Dedifferentiated amniotic fluid mesenchymal stem cell (primary cell): ENCODE data around the gene LLGL2.

ENCODE experiments used
- DNase-seq: peaks from one replicate; pipeline ENCODE4 v3.0.0-alpha.2; 2016; ENCODE audit errors: extremely low spot score

Gene LLGL2

DNA sequence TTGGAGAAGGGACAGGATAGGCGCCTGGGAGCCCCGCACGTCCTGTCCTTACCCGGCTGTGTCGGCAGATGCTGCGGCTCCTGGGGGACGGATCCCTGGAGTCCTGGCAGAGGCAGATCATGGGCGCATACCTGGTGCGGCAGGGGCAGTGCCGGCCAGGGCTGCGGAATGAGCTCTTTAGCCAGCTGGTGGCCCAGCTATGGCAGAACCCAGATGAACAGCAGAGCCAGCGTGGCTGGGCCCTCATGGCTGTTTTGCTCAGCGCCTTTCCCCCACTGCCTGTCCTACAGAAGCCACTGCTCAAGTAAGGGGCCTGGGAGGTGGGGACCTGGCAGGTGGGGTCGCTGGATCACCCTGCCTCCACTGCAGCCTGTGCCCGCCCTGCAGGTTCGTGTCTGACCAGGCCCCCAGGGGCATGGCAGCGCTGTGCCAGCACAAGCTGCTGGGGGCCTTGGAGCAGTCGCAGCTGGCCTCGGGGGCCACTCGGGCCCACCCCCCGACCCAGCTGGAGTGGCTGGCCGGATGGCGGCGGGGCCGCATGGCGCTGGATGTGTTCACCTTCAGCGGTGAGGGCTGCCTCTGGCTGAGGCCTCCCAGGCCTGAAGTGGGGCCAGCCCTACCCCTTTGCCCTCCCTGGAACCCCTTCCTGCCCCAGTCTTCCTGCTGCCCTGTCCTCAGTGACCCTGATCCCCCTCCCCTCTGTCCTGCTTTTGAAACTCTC, 87.6 kb downstream of the LLGL2 start:
- no peak for DNase-seq

DNA sequence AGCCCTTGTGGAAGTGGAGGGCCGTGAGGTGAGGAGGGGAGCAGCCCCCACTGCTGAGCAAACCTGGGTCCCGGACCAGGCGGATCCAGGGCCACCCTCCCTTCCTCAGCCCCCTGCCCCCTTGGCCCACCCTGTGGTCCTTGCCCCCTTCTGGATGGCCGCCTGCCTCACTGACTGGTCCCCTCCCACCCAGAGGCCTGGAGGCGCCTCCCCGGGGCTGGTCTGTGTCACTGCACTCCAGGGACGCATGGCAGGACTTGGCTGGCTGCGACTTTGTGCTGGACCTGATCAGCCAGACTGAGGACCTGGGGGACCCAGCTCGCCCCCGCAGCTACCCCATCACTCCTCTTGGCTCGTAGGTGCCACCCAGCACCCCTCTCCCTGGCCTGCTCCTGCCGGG, 88.5 kb downstream of the LLGL2 start:
- no peak for DNase-seq

DNA sequence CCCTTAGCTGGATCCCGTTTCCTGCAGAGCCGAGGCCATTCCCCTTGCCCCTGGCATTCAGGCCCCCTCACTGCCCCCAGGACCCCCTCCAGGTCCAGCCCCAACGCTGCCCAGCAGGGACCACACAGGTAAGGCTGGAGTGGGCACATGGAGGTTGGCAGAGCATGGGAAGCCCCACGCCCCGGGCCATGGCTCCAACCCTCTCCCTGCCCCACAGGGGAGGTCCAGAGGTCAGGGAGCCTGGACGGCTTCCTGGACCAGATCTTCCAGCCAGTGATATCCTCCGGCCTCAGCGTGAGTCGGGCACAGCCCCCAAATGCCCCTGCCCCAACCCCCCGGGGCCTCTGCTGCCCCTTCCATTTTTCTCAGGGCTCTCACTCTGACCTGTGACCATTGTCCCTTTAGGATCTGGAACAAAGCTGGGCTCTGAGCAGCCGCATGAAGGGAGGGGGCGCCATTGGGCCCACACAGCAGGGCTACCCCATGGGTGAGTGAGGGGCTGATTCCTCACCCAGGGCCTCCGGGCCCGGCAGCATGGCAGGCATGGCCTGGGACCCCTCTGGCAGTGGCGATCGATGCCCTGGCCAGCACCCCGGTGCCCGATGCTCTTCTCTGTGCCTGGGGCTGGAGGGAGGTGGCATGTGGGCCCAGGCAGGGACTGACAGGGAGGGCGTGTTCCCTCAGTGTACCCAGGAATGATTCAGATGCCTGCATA, 89.2 kb downstream of the LLGL2 start:
- DNase-seq = no peak

DNA sequence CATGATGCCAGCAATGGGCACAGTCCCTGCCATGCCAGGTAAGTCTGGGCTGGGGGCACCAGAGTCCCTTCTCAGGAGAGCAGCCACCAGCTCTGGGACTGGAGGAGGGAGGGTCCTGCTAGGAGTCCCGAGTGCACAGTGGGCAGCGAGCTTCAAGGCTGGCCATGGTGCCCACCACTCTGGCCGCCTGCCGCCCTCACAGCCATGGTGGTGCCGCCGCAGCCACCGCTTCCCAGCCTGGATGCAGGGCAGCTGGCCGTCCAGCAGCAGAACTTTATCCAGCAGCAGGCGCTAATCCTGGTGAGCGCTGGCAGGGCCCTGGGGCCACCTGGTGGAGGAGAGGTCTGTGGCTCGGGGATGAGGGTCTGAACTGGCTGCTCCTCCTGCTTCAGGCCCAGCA, 89.8 kb downstream of the LLGL2 start:
- DNase-seq = no peak

DNA sequence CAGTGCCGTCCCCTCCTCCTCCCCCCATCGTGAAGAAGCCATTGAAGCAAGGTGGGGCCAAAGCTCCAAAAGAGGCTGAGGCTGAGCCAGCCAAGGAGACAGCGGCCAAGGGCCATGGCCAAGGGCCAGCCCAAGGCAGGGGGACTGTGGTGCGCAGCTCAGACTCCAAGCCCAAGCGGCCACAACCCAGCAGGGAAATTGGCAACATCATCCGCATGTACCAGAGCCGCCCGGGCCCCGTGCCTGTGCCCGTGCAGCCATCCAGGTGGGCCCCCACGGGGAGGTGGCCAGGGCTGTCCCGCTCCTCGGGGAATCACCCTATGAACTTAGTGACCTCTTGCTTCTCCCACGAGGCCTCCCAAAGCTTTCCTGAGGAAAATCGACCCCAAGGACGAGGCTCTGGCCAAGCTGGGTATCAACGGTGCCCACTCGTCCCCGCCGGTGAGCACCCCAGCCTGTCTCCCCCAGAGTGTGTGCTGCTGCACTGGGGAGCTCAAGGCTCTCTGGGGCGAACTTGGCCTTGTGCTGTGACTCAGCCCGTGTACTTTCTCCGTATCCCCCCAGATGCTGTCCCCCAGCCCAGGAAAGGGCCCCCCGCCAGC, 91.1 kb downstream of the LLGL2 start:
- no peak for DNase-seq

GRCh38 chr17:75617218-75617617, 91.7 kb downstream of the LLGL2 start:
- no peak for DNase-seq

- no peak for DNase-seq
Measured at GRCh38 chr17:75617675-75618074, 92.2 kb downstream of the LLGL2 start.

DNA sequence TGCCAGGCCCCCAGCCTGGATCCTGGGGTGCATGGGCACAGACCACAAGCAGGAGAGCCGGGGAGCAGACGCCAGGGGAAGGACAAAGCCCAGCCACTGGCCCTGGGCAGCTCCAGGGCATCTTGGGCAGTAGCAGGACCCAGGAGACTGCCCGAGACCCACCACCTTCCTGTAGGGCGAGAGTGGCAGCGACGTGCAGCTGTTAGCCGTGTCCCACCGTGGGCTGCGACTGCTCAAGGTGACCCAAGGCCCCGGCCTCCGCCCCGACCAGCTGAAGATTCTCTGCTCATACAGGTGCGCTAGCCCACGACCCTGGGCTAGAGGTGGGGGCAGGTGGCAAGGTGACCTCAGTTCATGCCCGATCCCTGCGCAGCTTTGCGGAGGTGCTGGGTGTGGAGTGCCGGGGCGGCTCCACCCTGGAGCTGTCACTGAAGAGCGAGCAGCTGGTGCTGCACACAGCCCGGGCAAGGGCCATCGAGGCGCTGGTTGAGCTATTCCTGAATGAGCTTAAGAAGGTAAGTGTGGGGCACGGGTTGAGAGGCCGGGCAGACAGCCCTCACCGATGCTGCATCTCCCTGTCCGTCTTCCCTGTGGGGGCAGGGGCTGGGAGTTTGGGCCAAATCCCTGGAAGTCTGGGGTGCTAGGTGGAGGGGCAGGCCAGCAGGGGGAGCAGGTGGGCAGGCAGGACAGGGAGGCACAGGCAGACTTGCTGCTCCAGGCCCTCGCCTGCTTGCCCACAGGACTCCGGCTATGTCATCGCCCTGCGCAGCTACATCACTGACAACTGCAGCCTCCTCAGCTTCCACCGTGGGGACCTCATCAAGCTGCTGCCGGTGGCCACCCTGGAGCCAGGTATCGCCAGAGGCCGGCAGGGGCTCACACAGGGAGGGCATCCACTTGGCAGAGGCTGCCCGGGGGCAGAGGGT, 94.3 kb downstream of the LLGL2 start:
- no peak for DNase-seq

- no peak for DNase-seq
Measured at GRCh38 chr17:75621489-75621888, 96.0 kb downstream of the LLGL2 start.

DNA sequence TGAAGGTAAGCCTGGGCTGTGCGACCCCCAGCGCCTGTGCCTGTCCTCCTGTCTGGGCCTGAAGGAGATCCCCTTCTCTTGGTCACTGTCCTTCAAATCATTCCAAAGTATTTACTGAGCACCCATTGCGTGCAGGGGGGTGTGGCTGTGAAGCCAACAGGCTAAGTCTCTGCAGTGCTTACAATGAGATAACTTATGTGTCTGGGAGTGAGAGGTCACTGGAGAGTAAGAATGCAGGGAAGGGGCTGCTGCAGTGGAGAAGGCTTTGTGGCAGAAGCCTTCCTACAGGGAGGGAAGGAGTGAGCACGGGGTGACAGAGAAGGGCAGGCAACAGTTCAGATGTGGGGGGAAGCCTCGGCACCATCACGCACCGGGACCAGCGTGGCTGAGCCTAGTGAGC, 96.6 kb downstream of the LLGL2 start:
- DNase-seq = no peak

GRCh38 chr17:75622771-75623273, 97.3 kb downstream of the LLGL2 start:
- no peak for DNase-seq

DNA sequence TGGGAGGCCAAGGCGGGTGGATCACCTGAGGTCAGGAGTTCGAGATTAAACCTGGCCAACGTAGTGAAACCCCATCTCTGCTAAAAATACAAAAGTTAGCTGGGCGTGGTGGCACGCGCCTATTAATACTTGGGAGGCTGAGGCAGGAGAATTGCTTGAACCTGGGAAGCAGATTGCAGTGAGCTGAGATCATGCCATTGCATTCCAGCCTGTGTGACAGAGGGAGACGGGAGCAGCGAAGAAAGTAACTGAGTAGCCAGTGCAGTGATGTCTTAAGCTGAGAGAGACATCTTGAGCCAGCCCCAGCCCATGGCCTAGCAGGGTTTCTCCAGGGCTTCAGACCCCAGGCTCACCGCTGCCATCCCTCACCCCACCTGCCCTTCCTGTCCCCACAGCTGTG, 97.9 kb downstream of the LLGL2 start:
- no peak for DNase-seq

DNA sequence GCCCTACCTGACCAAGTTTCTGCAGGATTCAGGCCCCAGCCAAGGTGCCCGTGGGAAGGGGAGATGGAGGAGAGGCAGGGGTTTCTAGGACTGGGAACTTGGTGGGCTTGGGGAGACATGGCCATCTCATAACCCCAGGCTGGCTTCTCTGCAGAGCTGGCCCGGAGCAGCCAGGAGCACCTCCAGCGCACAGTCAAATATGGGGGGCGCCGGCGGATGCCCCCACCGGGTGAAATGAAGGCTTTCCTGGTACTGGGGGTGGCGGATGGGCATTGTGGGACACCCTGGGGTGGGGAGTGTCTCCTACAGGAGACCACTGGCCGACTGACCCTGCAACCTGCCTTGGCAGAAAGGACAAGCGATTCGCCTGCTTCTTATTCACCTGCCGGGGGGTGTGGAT, 98.5 kb downstream of the LLGL2 start:
- DNase-seq = no peak
